K562 (cell line): ENCODE measurements around the gene KCND1. TPM values are rescaled to one million over a fixed set of nuclear protein-coding genes. Genes with fewer than 3 reads are reported as not detected.

ENCODE experiments used
- BMI1 ChIP-seq: fragments of 150-350 bp; IDR thresholded peaks from 2 replicates; pipeline ENCODE4 v1.6.1; 2014; ENCODE audit warnings: low read length
- DMBX1 ChIP-seq: fragments of 250-450 bp; sonication (Bioruptor Pico); IDR thresholded peaks from 2 replicates; pipeline ENCODE4 v1.8.0; 2022; ENCODE audit warnings: inconsistent platforms, mild to moderate bottlenecking, moderate library complexity, borderline replicate concordance
- ELF1 ChIP-seq: fragments of 200-800 bp; sonication (Bioruptor generic); IDR thresholded peaks from 2 replicates; pipeline ENCODE4 v1.6.1; 2016; ENCODE audit warnings: missing genetic modification characterization, missing compliant biosample characterization
- ELF2 ChIP-seq: fragments of 250-450 bp; sonication (Bioruptor Pico); IDR thresholded peaks from 2 replicates; pipeline ENCODE4 v1.5.0; 2021; ENCODE audit warnings: mild to moderate bottlenecking
- HDAC1 ChIP-seq, 2 experiments: fragments of 450-650 bp; IDR thresholded peaks; 2 replicates each; pipeline ENCODE4 v1.6.1; 2016 to 2017; ENCODE audit warnings: inconsistent platforms in 1 of 2, mild to moderate bottlenecking in 1 of 2, moderate library complexity in 1 of 2
- PCBP1 ChIP-seq: fragments of 200-400 bp; formaldehyde crosslinking; IDR thresholded peaks from 2 replicates; pipeline ENCODE4 v1.6.1; 2018; ENCODE audit warnings: mild to moderate bottlenecking, low read depth, low read length; ENCODE audit not compliant: poor library complexity, severe bottlenecking
- RBBP5 ChIP-seq: fragments of 200-600 bp; sonication (generic); IDR thresholded peaks from 2 replicates; pipeline ENCODE4 v1.6.1; 2012; ENCODE audit warnings: borderline replicate concordance, mild to moderate bottlenecking, low read length, control low read depth, inconsistent platforms; ENCODE audit not compliant: insufficient read depth, poor library complexity, severe bottlenecking
- SIN3B ChIP-seq: fragments of 450-650 bp; IDR thresholded peaks from 2 replicates; pipeline ENCODE4 v1.6.1; 2017; ENCODE audit warnings: low read depth, mild to moderate bottlenecking, moderate library complexity
- SMAD4 ChIP-seq: fragments of 250-450 bp; sonication (Bioruptor Pico); conservative IDR thresholded peaks from 2 replicates; pipeline ENCODE4 v1.8.0; 2021; ENCODE audit warnings: inconsistent platforms, mild to moderate bottlenecking, moderate library complexity
- SMARCB1 ChIP-seq: IDR thresholded peaks from 2 replicates; pipeline ENCODE4 v1.6.1; 2011; ENCODE audit warnings: improper control_type of control experiment, low read depth; ENCODE audit not compliant: insufficient read length
- TGIF2 ChIP-seq: sonication (generic); formaldehyde crosslinking; IDR thresholded peaks from 2 replicates; pipeline ENCODE4 v1.8.1; 2022; ENCODE audit warnings: mild to moderate bottlenecking, missing genetic modification reagents, moderate library complexity
- ZFP1 ChIP-seq: fragments of 450-650 bp; formaldehyde crosslinking; IDR thresholded peaks from 2 replicates; pipeline ENCODE4 v1.4.0; 2020; ENCODE audit warnings: mild to moderate bottlenecking, mixed read lengths
- ZFX ChIP-seq: sonication (generic); formaldehyde crosslinking; IDR thresholded peaks from 2 replicates; pipeline ENCODE4 v1.8.0; 2022; ENCODE audit warnings: mild to moderate bottlenecking, missing genetic modification reagents, moderate library complexity
- ZNF143 ChIP-seq: sonication (generic); formaldehyde crosslinking; IDR thresholded peaks from 2 replicates; pipeline ENCODE4 v1.9.0; 2022; ENCODE audit warnings: mild to moderate bottlenecking, missing genetic modification reagents
- ZNF282 ChIP-seq: sonication (generic); formaldehyde crosslinking; IDR thresholded peaks from 2 replicates; pipeline ENCODE4 v1.8.1; 2023; ENCODE audit warnings: missing genetic modification reagents
- ZNF316 ChIP-seq: fragments of 450-650 bp; IDR thresholded peaks from 2 replicates; pipeline ENCODE4 v1.6.1; 2016
- ZNF41 ChIP-seq: fragments of 250-450 bp; sonication (Bioruptor Pico); conservative IDR thresholded peaks from 2 replicates; pipeline ENCODE4 v1.4.0; 2020; ENCODE audit warnings: mild to moderate bottlenecking
- ZZZ3 ChIP-seq: fragments of 450-650 bp; IDR thresholded peaks from 2 replicates; pipeline ENCODE4 v1.6.1; 2016; ENCODE audit warnings: antibody characterized with exemption, mild to moderate bottlenecking, moderate library complexity
- polyA plus RNA-seq, 8 experiments: library from polyadenylated mRNA; depleted of rRNA in 4 of 8; stranded (reverse) in 5 of 8; unstranded in 3 of 8; fragments of >200 nt; fragmentation: Nextera tagmentation in 2 of 8; fragmentation: Illumina TruSeq in 1 of 8; extraction: Ambion mirVana in 2 of 8; extraction: Trizol in 1 of 8; gene quantifications; 2 replicates each; pipeline versions ENCODE4 v1.2.1 to v1.2.3, GENCODE V29; 2011 to 2014; ENCODE audit warnings: inconsistent platforms in 1 of 8, missing spikeins in 1 of 8
- total RNA-seq, 7 experiments: library from RNA; depleted of rRNA in 6 of 7; stranded (reverse); fragments of >200 nt in 6 of 7; fragmentation: Illumina TruSeq in 2 of 7; extraction: Trizol in 2 of 7; gene quantifications; 2 replicates each; pipeline versions ENCODE4 v1.2.1 to v1.2.3, GENCODE V29; 2011 to 2021; ENCODE audit warnings: low replicate concordance in 1 of 7
- TF ChIP-seq, protein P1 (sequence below): fragments of 450-650 bp; formaldehyde crosslinking; IDR thresholded peaks from 2 replicates; pipeline ENCODE4 v1.4.0; 2020; ENCODE audit warnings: mild to moderate bottlenecking
- TF ChIP-seq, protein P2 (sequence below): fragments of 450-650 bp; IDR thresholded peaks from 2 replicates; pipeline ENCODE4 v1.6.1; 2017; ENCODE audit warnings: antibody characterized with exemption, mild to moderate bottlenecking
- TF ChIP-seq, protein P3 (sequence below): fragments of 450-650 bp; IDR thresholded peaks from 2 replicates; pipeline ENCODE4 v1.6.1; 2016; ENCODE audit warnings: missing biosample characterization, missing genetic modification characterization
- TF ChIP-seq, protein P4 (sequence below), 2 experiments: fragments of 450-650 bp in 1 of 2; sonication (generic) in 1 of 2; formaldehyde crosslinking; conservative IDR thresholded peaks; 2 replicates each; pipeline versions ENCODE4 v1.4.0 to v1.8.1; 2020 to 2022; ENCODE audit warnings: mild to moderate bottlenecking in 1 of 2, missing genetic modification reagents in 1 of 2
- TF ChIP-seq, protein P5 (sequence below): fragments of 450-650 bp; formaldehyde crosslinking; IDR thresholded peaks from 2 replicates; pipeline ENCODE4 v1.4.0; 2022; ENCODE audit warnings: mild to moderate bottlenecking, moderate library complexity

KCND1 gene
- total and polyA plus RNA-seq, 9 of the 15 experiments (the other 6 are each of a cell fraction or from before 2014, with no cell fraction given) = 0.06 to 0.83 (median 0.39) TPM; not detected in 1

DNA sequence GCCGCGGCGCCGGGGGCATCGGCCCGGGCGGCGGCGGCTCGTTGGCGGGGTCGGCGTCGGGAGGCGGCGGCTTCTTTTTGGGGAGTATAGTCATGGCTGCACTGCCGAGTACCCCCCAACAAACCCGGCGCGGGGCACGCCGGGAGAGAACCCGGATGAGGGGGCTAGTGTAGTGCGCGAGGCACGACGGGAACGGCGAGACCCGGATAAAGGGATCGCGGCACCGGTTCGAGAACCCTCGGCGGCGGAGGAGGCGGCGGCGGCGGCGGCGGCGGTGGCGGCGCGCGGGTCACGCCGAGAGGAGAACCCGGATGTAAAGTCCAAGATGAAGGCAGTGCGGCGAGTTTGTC lies 14.2 kb downstream of the KCND1 start, which contains the start of gene OTUD5 (continued):
- TF ChIP-seq PCBP1 = peak; percentile 6
- TF ChIP-seq ZNF282 (CRISPR knock-in tag) = no peak
- TF ChIP-seq ZNF143 = peak; percentile 64; the same call in 1 of the 2 replicates
- TF ChIP-seq SMAD4 (CRISPR knock-in tag) = peak; percentile 6; the same call in 1 of the 2 replicates
- TF ChIP-seq RBBP5 = peak; percentile 12
- TF ChIP-seq, protein P1, sequence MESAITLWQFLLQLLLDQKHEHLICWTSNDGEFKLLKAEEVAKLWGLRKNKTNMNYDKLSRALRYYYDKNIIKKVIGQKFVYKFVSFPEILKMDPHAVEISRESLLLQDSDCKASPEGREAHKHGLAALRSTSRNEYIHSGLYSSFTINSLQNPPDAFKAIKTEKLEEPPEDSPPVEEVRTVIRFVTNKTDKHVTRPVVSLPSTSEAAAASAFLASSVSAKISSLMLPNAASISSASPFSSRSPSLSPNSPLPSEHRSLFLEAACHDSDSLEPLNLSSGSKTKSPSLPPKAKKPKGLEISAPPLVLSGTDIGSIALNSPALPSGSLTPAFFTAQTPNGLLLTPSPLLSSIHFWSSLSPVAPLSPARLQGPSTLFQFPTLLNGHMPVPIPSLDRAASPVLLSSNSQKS = no peak
- TF ChIP-seq, protein P2, sequence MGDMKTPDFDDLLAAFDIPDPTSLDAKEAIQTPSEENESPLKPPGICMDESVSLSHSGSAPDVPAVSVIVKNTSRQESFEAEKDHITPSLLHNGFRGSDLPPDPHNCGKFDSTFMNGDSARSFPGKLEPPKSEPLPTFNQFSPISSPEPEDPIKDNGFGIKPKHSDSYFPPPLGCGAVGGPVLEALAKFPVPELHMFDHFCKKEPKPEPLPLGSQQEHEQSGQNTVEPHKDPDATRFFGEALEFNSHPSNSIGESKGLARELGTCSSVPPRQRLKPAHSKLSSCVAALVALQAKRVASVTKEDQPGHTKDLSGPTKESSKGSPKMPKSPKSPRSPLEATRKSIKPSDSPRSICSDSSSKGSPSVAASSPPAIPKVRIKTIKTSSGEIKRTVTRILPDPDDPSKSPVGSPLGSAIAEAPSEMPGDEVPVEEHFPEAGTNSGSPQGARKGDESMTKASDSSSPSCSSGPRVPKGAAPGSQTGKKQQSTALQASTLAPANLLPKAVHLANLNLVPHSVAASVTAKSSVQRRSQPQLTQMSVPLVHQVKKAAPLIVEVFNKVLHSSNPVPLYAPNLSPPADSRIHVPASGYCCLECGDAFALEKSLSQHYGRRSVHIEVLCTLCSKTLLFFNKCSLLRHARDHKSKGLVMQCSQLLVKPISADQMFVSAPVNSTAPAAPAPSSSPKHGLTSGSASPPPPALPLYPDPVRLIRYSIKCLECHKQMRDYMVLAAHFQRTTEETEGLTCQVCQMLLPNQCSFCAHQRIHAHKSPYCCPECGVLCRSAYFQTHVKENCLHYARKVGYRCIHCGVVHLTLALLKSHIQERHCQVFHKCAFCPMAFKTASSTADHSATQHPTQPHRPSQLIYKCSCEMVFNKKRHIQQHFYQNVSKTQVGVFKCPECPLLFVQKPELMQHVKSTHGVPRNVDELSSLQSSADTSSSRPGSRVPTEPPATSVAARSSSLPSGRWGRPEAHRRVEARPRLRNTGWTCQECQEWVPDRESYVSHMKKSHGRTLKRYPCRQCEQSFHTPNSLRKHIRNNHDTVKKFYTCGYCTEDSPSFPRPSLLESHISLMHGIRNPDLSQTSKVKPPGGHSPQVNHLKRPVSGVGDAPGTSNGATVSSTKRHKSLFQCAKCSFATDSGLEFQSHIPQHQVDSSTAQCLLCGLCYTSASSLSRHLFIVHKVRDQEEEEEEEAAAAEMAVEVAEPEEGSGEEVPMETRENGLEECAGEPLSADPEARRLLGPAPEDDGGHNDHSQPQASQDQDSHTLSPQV = peak; percentile 76; the same call in 1 of the 2 replicates
- TF ChIP-seq SMARCB1 = no peak
- TF ChIP-seq, protein P3, sequence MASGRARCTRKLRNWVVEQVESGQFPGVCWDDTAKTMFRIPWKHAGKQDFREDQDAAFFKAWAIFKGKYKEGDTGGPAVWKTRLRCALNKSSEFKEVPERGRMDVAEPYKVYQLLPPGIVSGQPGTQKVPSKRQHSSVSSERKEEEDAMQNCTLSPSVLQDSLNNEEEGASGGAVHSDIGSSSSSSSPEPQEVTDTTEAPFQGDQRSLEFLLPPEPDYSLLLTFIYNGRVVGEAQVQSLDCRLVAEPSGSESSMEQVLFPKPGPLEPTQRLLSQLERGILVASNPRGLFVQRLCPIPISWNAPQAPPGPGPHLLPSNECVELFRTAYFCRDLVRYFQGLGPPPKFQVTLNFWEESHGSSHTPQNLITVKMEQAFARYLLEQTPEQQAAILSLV (tag) = no peak
- TF ChIP-seq ZFX (CRISPR knock-in tag) = peak; percentile 46; the same call in 1 of the 2 replicates
- no peak for TF ChIP-seq ELF2 (CRISPR knock-in tag)
- no peak for TF ChIP-seq HDAC1 (IDR thresholded peaks at IDR 0.05)
- peak; percentile 34; the same call in 1 of the 2 replicates for TF ChIP-seq SIN3B
- TF ChIP-seq TGIF2 = no peak
- no peak for TF ChIP-seq ELF1 (tag)
- TF ChIP-seq ZFP1 (CRISPR knock-in tag) = no peak
- TF ChIP-seq, protein P4, sequence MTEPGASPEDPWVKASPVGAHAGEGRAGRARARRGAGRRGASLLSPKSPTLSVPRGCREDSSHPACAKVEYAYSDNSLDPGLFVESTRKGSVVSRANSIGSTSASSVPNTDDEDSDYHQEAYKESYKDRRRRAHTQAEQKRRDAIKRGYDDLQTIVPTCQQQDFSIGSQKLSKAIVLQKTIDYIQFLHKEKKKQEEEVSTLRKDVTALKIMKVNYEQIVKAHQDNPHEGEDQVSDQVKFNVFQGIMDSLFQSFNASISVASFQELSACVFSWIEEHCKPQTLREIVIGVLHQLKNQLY (CRISPR knock-in tag; conservative IDR thresholded peaks at IDR 0.05) = no peak
- no peak for TF ChIP-seq ZNF316
- no peak for TF ChIP-seq ZZZ3
- TF ChIP-seq ZNF41 (CRISPR knock-in tag) = 0 out of 2 replicates have a peak, but pooled peaks have one; percentile 9
- TF ChIP-seq, protein P5, sequence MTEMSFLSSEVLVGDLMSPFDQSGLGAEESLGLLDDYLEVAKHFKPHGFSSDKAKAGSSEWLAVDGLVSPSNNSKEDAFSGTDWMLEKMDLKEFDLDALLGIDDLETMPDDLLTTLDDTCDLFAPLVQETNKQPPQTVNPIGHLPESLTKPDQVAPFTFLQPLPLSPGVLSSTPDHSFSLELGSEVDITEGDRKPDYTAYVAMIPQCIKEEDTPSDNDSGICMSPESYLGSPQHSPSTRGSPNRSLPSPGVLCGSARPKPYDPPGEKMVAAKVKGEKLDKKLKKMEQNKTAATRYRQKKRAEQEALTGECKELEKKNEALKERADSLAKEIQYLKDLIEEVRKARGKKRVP = no peak
- TF ChIP-seq BMI1 = no peak
- TF ChIP-seq DMBX1 (CRISPR knock-in tag) = no peak
